HPDE6-E6E7 (cell line): ENCODE data around the gene SP2.
A peak's percentile ranks its signal among the peaks of the same experiment; 100 is the strongest.

Source experiments
- DNase-seq: peaks from one replicate; pipeline ENCODE4 v3.0.0; 2011; ENCODE audit warnings: missing footprints; ENCODE audit errors: extremely low spot score

Gene SP2

GRCh38 chr17:47889734-47890529 is 6.1 kb upstream of the SP2 start:
- peak; percentile 67 for DNase-seq

GRCh38 chr17:47891545-47892088 is 4.4 kb upstream of the SP2 start:
- no peak for DNase-seq

DNA sequence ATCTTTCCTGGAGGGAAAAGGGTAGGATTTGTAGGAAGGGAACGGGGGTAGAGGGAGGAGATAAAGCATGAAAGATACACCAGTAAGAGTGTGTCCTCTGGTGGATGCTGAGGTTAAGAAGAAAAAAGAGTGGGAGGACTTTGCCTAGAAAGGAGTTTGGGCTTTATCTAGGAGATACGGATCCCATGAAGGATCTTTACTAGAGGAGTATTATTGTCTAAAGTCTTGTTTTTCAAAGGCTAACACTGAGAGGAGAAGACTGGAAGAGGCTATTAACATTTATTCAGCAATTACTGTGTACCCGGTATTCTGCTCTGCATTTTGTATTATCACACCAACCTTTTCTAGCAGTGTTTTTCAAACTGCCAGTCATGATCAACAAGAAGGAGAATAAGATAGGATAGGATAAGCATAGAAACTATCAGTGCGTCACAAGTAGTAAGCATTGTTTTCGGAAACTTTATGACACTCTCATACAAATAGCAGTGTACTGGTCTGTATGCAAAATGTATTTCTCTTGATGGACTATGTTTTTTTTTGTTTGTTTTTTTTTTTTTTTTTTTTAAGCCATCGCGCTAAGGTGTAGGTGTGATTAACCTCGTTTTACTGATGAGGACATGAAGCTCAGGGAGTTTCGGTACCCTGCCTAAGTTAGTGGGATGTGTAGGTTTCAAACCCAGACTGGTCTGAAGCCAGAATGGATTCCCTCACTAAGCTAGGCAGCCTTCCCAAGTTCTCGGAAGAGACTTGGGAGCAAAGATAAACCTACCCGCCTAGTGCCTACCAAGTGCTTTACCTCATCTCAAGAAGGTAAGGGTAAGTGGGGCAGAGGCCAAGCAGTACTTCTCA is 1.3 kb upstream of the SP2 start:
- no peak for DNase-seq

- DNase-seq, result no peak
Measured at GRCh38 chr17:47895347-47895855, 635 bp upstream of the SP2 start.

- no peak for DNase-seq
Measured at GRCh38 chr17:47896672-47897490, 845 bp downstream of the SP2 start.

GRCh38 chr17:47897561-47897960 is 1.5 kb downstream of the SP2 start:
- DNase-seq, result no peak

- DNase-seq, result no peak
Measured at GRCh38 chr17:47898241-47898640, 2.2 kb downstream of the SP2 start.

DNA sequence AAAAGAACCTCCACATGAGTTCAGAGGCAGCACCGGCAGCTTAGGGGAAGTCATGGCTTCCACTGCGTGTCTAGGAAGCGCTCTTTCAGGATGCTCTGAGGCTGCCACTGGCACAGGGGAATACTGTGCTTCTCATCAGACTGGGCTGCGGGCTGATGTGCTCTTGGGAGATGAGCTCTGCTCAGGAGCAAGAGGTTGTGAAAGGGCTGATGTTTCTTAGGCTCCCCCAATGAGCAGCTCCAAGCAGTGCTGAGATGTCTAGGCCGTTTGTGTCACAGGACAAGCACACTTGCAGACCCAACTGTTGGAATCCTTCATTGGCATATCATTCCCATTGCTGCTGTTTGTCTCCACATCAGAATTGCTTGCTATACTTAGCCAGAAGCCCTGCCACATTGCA is 3.6 kb downstream of the SP2 start:
- no peak for DNase-seq

DNA sequence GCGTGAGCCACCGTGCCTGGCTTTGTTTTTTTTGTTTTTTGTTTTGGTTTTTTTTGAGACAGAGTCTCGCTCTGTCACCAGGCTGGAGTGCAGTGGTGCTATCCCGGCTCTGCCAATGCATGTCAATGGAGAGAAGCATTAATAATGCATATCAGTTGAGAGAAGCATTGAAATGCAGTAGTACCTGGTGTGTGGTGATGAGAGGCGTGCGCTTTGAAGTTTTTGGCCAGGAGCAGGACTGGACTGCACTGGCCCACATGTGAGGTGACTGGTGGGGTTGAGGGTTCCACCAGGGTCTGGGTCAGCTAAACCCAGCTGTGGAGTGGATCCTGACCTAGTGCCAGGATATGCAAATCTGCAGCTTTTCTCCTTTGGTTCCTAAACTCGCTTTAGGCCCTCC is 5.4 kb downstream of the SP2 start:
- no peak for DNase-seq

DNA sequence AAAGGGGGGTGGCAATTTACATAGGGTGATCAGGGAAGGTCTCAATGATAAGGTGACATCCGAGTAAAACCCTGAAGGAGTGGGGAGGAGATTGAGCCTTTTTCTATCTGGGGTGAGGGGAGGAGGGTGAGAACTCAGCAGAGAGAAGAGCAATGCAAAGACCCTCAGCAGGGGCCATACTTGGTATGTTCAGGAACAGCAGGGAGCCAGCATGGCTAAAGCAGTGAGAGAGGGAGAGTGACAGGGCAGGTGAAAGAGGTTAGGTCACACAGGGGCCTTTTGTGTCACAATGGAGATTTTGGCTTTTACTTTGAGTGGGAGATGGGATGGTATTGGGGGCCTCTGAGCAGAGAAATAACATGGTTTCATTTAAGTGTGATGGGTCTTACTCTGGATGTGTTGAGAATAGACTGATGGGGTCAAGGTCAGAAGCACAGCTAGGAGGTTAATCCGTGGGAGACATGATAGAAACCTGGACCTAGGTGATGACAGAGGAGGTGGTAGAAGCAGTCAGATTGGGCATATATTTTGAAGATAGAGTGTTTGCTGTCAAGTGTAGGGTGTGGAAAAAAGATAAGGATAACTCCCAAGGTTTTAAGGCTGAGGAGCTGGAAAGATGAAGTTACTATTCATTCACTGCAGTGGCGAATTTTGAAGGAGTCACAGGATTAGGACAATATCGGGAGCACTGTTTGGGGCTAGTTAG is 6.2 kb downstream of the SP2 start:
- no peak for DNase-seq

- DNase-seq, result no peak
Measured at GRCh38 chr17:47905221-47905733, 9.2 kb downstream of the SP2 start.

DNA sequence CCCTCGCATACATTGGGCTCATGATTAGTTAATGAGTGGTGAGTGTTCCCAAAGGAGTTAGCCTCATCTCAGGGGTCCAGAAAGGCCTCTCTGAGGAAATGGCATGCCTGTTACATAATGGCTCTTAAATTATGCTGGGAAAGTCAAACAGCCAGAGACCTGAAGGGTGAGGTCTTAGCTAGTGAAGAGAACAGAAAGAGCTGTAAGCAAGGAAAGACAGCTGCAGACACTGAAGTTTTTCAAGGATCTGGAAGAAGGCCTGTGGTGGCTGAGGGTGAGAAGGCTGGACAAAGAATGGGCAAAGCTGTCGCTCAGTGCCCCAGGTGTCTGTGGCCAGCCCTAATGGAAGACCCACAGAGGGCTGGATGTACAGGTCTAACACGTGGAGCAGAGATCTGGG is 10.4 kb downstream of the SP2 start:
- DNase-seq, result no peak

GRCh38 chr17:47907932-47908562 is 12.0 kb downstream of the SP2 start:
- DNase-seq, result no peak

DNA sequence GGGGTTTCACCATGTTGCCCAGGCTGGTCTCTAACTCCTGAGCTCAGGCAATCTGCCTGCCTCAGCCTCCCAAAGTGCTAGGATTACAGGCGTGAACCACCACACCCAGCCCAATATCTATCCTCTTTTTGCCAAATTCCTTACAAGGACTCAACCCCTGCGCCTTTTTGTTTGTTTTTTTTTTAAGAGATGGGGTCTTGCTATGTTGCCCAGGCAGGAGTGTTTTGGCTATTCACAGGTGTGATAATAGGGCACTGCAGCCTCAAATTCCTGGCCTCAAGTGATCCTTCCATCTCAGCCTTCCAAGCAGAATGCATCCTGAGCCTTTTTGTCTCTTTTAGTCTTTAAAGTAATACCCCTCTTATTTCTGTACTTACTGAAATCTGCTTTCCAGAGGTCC is 17.0 kb downstream of the SP2 start:
- no peak for DNase-seq

GRCh38 chr17:47914306-47914948 is 18.4 kb downstream of the SP2 start:
- DNase-seq, result no peak

GRCh38 chr17:47915776-47916398 is 19.9 kb downstream of the SP2 start:
- DNase-seq, result no peak

DNA sequence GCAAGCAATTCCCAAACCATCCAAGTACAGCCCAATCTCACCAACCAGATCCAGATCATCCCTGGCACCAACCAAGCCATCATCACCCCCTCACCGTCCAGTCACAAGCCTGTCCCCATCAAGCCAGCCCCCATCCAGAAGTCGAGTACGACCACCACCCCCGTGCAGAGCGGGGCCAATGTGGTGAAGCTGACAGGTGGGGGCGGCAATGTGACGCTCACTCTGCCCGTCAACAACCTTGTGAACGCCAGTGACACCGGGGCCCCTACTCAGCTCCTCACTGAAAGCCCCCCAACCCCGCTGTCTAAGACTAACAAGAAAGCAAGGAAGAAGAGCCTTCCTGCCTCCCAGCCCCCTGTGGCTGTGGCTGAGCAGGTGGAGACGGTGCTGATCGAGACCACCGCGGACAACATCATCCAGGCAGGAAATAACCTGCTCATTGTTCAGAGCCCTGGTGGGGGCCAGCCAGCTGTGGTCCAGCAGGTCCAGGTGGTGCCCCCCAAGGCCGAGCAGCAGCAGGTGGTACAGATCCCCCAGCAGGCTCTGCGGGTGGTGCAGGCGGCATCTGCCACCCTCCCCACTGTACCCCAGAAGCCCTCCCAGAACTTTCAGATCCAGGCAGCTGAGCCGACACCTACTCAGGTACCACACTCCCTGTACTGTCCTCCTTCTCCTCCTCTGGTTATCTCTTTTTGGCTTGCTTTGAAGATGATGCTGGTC is 20.6 kb downstream of the SP2 start:
- DNase-seq, result no peak

GRCh38 chr17:47917581-47917980 is 21.5 kb downstream of the SP2 start:
- no peak for DNase-seq

- no peak for DNase-seq
Measured at GRCh38 chr17:47918006-47918405, 22.0 kb downstream of the SP2 start.
